ENCODE results near the gene IER3. TPM values are rescaled to one million over a fixed set of nuclear protein-coding genes. Genes with fewer than 3 reads are reported as not detected.

IER3 gene
- total and polyA plus RNA-seq, 2 of the 13 experiments (the other 11 are each of a cell fraction or from before 2014, with no cell fraction given) = 51.1 to 131 TPM

DNA sequence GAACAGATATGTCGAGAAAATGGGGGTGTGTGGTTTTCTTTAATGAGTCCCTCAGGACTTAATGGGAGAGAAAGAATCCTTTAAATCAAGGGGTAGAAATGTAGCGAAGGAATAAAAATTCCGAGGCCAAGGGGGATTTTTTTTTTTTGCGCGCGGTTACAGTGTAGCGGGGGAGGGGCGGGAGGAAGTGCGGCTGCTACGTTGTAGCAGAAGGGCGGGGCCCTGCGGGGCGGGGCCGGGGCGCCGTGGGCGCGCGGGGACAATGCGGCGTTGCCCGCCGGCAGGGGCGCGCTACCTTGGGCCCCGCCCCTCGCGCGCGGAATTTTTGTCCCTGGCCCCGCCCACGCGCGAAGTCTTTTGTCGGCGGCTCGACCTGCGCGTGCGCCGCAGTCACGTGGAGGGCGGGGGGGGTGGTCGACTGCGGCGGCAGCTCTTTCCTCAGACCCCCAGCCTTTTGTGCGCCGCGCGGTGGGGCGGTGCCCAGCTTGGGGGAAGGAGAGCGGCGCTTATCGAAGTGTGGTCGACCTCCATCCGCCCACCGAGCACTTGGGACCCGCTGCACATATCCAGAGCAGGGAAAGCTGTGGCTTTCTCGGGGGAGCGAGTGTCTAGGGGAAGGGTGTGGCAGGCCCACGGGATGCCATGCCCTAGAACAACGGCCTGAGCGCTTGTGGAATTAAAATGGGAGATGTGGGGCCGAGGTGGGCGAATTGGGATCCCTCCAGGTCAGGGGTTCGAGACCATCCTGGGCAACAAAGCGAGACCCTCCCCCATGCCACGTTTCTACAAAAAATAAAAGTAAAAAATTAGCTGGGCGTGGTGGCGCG, 22.9 kb downstream of the IER3 start (continued):
- TF ChIP-seq, protein P1, sequence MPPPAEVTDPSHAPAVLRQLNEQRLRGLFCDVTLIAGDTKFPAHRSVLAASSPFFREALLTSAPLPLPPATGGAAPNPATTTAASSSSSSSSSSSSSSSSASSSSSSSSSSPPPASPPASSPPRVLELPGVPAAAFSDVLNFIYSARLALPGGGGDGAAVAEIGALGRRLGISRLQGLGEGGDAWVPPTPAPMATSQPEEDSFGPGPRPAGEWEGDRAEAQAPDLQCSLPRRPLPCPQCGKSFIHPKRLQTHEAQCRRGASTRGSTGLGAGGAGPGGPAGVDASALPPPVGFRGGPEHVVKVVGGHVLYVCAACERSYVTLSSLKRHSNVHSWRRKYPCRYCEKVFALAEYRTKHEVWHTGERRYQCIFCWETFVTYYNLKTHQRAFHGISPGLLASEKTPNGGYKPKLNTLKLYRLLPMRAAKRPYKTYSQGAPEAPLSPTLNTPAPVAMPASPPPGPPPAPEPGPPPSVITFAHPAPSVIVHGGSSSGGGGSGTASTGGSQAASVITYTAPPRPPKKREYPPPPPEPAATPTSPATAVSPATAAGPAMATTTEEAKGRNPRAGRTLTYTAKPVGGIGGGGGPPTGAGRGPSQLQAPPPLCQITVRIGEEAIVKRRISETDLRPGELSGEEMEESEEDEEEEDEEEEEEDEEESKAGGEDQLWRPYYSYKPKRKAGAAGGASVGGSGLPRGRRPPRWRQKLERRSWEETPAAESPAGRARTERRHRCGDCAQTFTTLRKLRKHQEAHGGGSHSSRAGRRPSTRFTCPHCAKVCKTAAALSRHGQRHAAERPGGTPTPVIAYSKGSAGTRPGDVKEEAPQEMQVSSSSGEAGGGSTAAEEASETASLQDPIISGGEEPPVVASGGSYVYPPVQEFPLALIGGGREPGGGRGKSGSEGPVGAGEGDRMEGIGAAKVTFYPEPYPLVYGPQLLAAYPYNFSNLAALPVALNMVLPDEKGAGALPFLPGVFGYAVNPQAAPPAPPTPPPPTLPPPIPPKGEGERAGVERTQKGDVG (CRISPR knock-in tag; IDR thresholded peaks at IDR 0.05; ENCODE audit: borderline replicate concordance) = no peak
- TF ChIP-seq, protein P2, sequence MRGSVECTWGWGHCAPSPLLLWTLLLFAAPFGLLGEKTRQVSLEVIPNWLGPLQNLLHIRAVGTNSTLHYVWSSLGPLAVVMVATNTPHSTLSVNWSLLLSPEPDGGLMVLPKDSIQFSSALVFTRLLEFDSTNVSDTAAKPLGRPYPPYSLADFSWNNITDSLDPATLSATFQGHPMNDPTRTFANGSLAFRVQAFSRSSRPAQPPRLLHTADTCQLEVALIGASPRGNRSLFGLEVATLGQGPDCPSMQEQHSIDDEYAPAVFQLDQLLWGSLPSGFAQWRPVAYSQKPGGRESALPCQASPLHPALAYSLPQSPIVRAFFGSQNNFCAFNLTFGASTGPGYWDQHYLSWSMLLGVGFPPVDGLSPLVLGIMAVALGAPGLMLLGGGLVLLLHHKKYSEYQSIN (CRISPR knock-in tag; IDR thresholded peaks at IDR 0.05; ENCODE audit: borderline replicate concordance) = no peak
- TF ChIP-seq, protein P3, sequence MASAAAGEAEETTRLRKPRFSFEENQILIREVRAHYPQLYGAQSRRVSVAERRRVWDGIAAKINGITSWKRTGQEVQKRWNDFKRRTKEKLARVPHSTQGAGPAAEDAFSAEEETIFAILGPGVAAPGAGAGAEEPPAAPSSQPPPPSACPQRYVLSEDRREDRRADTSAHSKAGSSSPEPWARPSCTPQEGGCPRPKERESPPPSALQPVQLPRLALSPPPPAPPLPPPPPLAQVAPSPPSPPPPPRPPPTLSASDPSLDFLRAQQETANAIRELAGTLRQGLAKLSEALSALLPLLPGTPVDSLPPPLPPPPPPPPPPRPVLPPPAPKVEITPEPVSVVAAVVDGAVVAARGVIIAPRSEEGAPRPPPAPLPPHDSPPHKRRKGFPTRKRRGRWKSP (CRISPR knock-in tag; IDR thresholded peaks at IDR 0.05) = peak; percentile 31; the same call in 1 of the 2 replicates
- TF ChIP-seq, protein P4, sequence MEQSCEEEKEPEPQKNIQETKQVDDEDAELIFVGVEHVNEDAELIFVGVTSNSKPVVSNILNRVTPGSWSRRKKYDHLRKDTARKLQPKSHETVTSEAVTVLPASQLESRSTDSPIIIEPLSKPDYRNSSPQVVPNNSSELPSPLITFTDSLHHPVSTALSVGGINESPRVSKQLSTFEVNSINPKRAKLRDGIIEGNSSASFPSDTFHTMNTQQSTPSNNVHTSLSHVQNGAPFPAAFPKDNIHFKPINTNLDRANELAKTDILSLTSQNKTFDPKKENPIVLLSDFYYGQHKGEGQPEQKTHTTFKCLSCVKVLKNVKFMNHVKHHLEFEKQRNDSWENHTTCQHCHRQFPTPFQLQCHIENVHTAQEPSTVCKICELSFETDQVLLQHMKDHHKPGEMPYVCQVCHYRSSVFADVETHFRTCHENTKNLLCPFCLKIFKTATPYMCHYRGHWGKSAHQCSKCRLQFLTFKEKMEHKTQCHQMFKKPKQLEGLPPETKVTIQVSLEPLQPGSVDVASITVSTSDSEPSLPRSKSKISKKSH (CRISPR knock-in tag; IDR thresholded peaks at IDR 0.05; ENCODE audit: borderline replicate concordance) = peak; percentile 79; the same call in 1 of the 2 replicates
- TF ChIP-seq KLF9 (CRISPR knock-in tag; IDR thresholded peaks at IDR 0.05; ENCODE audit: low read depth) = no peak
- no peak for TF ChIP-seq TCF12 (IDR thresholded peaks at IDR 0.05)
- 0 out of 2 replicates have a peak, but pooled peaks have one; percentile 14 for TF ChIP-seq TCF12 (CRISPR knock-in tag; IDR thresholded peaks at IDR 0.05)
- TF ChIP-seq ZNF274 (CRISPR knock-in tag; IDR thresholded peaks at IDR 0.05) = no peak; the same call in 1 of the 2 replicates
- peak; percentile 49; the same call in 1 of the 2 replicates for TF ChIP-seq PITX1 (CRISPR knock-in tag; IDR thresholded peaks at IDR 0.05)
- no peak for TF ChIP-seq ZBTB8A (CRISPR knock-in tag; IDR thresholded peaks at IDR 0.05; ENCODE audit: borderline replicate concordance, low read depth)
- TF ChIP-seq, protein P5, sequence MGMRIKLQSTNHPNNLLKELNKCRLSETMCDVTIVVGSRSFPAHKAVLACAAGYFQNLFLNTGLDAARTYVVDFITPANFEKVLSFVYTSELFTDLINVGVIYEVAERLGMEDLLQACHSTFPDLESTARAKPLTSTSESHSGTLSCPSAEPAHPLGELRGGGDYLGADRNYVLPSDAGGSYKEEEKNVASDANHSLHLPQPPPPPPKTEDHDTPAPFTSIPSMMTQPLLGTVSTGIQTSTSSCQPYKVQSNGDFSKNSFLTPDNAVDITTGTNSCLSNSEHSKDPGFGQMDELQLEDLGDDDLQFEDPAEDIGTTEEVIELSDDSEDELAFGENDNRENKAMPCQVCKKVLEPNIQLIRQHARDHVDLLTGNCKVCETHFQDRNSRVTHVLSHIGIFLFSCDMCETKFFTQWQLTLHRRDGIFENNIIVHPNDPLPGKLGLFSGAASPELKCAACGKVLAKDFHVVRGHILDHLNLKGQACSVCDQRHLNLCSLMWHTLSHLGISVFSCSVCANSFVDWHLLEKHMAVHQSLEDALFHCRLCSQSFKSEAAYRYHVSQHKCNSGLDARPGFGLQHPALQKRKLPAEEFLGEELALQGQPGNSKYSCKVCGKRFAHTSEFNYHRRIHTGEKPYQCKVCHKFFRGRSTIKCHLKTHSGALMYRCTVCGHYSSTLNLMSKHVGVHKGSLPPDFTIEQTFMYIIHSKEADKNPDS (CRISPR knock-in tag; IDR thresholded peaks at IDR 0.05) = peak; percentile 24; the same call in 1 of the 2 replicates
- TF ChIP-seq FOXP1 (IDR thresholded peaks at IDR 0.05) = no peak
- TF ChIP-seq FOXP1 (CRISPR knock-in tag; IDR thresholded peaks at IDR 0.05) = no peak
- TF ChIP-seq, protein P6, sequence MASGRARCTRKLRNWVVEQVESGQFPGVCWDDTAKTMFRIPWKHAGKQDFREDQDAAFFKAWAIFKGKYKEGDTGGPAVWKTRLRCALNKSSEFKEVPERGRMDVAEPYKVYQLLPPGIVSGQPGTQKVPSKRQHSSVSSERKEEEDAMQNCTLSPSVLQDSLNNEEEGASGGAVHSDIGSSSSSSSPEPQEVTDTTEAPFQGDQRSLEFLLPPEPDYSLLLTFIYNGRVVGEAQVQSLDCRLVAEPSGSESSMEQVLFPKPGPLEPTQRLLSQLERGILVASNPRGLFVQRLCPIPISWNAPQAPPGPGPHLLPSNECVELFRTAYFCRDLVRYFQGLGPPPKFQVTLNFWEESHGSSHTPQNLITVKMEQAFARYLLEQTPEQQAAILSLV (CRISPR knock-in tag; IDR thresholded peaks at IDR 0.05; ENCODE audit: borderline replicate concordance) = peak; percentile 78
- TF ChIP-seq NFIC (IDR thresholded peaks at IDR 0.05; ENCODE audit: low read length) = no peak
- TF ChIP-seq ZFP36L1 (CRISPR knock-in tag; IDR thresholded peaks at IDR 0.05) = no peak
